Tibial artery (tissue), 4 donors: Measurements from ENCODE around the gene CD4.
A peak's percentile ranks its signal among the peaks of the same experiment; 100 is the strongest.

Experiments
- DNase-seq, 2 donors: peaks; one replicate each; pipeline ENCODE4 v3.0.0-alpha.2; 2019
- H3K27ac ChIP-seq, 2 donors: fragments of 200-600 bp; sonication (generic) in 1 of 2; 1 replicate in 1 of 2; 2 replicates in 1 of 2; pipeline ENCODE4 v1.5.1; 2018 to 2019; ENCODE audit warnings: mild to moderate bottlenecking in 1 of 2
- H3K27me3 ChIP-seq, 2 donors: fragments of 200-600 bp; sonication (generic) in 1 of 2; one replicate each; pipeline versions ENCODE4 v1.5.1 to v1.6.0; 2016 to 2019
- H3K36me3 ChIP-seq, 3 donors: fragments of 200-600 bp; sonication (generic) in 2 of 3; one replicate each; pipeline ENCODE4 v1.5.1; 2016 to 2019; ENCODE audit warnings: mild to moderate bottlenecking in 2 of 3
- H3K4me1 ChIP-seq, 4 donors: fragments of 200-600 bp; sonication (generic) in 2 of 4; 1 replicate in 3 of 4; 2 replicates in 1 of 4; pipeline ENCODE4 v1.5.1; 2016 to 2019
- H3K4me3 ChIP-seq, 2 donors: fragments of 200-600 bp; sonication (generic) in 1 of 2; 1 replicate in 1 of 2; 2 replicates in 1 of 2; pipeline ENCODE4 v1.5.1; 2018 to 2019; ENCODE audit warnings: mild to moderate bottlenecking in 2 of 2
- H3K9me3 ChIP-seq, 3 donors: fragments of 200-600 bp; sonication (generic) in 1 of 3; one replicate each; pipeline ENCODE4 v1.5.1; 2016 to 2019
- intact Hi-C: fragments of 100-400 bp; cut with DNase I; formaldehyde crosslinking; loops from one replicate; pipeline ENCODE4 v1.15.0; 2023; ENCODE audit warnings: low total_unique reads
- TF ChIP-seq, protein P1 (sequence below), 2 experiments: fragments of 200-600 bp in 1 of 2; fragments of 450-650 bp in 1 of 2; IDR thresholded peaks; one replicate each; pipeline ENCODE4 v1.5.1; 2017 to 2019; ENCODE audit warnings: antibody characterized with exemption in 2 of 2, mild to moderate bottlenecking in 1 of 2, moderate library complexity in 1 of 2

Gene CD4

DNA sequence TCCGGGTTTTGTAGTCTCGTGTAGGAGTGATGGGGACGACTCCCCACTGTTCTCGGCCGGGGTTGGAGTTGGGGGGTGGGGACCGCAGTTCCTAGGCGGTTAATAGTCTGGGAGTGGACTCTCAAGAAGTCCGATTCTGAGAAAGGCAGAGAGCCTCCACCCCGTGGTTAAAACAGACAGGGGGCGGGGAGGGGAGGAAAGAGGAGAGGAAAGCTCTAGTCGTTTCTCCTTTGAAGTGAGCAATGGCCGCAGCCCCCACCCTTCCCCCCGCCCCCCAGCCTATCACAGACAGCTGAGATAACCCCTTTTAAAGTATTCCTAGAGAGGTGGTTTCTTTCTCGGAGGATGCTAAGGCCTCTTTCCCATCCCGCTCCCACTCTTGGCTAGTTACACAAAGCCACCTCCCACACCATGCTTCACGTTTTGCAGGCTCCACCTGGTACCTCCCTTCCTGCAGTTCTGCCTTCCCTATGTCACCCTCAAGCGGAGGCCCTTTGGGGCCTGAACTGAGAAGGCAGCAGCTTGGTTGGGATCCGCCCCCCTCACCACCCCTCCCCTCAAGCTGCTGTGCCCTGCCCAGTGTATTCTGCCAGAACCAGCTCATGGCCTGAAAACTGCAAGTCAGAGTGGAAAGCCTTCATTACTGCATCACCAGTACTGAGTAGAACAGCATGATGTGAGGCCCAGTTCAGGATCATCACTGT, 63.5 kb downstream of the CD4 start:
- peaks cover 23 to 37% (median 25%) of the 10 kb centered on the region in 3 donors for H3K36me3 ChIP-seq

DNA sequence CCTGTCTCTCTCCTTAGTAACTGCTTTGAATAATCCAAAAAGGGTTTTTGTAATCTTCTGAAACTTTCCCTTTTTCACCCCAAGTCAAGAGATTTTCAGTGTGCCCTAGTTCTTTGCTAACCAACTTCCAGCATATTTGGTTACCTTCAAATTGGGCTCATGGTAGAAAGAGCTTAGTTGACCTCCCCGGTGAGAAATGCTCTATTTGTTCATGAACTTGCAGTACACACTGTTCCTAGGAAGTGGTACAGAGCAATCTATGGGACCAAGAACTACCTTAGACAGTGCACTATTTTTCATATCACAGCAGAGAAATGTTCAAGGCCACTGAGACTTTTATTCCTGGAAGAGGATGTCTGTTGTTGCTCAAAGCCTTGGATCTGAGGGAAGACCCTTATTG, 64.3 kb downstream of the CD4 start:
- H3K36me3 ChIP-seq: peaks cover 31 to 41% (median 34%) of the 10 kb centered on the region in 3 donors
- H3K4me3 ChIP-seq: peak overlapping the region in 1 of 2 donors; percentile 69
- H3K27ac ChIP-seq: peak overlapping the region; percentile 95 to 99
- TF ChIP-seq, protein P1, sequence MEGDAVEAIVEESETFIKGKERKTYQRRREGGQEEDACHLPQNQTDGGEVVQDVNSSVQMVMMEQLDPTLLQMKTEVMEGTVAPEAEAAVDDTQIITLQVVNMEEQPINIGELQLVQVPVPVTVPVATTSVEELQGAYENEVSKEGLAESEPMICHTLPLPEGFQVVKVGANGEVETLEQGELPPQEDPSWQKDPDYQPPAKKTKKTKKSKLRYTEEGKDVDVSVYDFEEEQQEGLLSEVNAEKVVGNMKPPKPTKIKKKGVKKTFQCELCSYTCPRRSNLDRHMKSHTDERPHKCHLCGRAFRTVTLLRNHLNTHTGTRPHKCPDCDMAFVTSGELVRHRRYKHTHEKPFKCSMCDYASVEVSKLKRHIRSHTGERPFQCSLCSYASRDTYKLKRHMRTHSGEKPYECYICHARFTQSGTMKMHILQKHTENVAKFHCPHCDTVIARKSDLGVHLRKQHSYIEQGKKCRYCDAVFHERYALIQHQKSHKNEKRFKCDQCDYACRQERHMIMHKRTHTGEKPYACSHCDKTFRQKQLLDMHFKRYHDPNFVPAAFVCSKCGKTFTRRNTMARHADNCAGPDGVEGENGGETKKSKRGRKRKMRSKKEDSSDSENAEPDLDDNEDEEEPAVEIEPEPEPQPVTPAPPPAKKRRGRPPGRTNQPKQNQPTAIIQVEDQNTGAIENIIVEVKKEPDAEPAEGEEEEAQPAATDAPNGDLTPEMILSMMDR (IDR thresholded peaks at IDR 0.05): no peak
- intact Hi-C loops: loop anchor here (5.0 kb wide), 1 partner anchor 241 kb away; no protein-coding TSS in a partner anchor
- no peak for DNase-seq
- no peaks in the 10 kb centered on the region for H3K9me3 ChIP-seq
- H3K27me3 ChIP-seq: no peaks in the 10 kb centered on the region
- peaks cover 0 to 31% (median 22%) of the 10 kb centered on the region in 4 donors for H3K4me1 ChIP-seq

More for the DNA sequence above, 63.5 kb downstream of the CD4 start:
- DNase-seq: peak; percentile 67 to 89
- no peaks in the 10 kb centered on the region for H3K9me3 ChIP-seq
- TF ChIP-seq, protein P1 (IDR thresholded peaks at IDR 0.05): no peak
- intact Hi-C loops: loop anchor here (5.0 kb wide), 1 partner anchor 241 kb away; no protein-coding TSS in a partner anchor
- H3K4me3 ChIP-seq: peak overlapping the region; percentile 66 to 69
- H3K27me3 ChIP-seq: no peaks in the 10 kb centered on the region
- peaks cover 0 to 31% (median 22%) of the 10 kb centered on the region in 4 donors for H3K4me1 ChIP-seq
- peak overlapping the region; percentile 95 to 99 for H3K27ac ChIP-seq

DNA sequence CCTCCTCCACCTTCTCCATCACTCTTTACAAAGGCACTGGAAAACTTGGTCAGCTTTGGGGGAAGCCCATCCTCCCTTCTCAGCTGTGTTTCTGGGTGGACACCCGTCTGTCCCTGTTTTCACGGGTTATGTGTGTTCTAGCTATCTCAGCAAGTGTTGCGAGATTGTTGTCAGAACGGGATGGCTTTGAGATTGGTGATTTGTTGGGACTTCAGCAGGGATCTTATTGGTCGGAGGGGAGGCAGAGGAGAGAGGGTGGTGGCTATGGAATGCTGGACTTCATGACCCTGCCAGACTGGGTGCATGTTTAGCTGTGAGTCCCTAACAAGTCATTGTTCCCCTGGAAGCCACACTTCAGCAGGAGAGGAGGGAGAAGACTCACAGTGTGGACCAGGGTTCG, 64.7 kb downstream of the CD4 start:
- Histone ChIP-seq H3K36me3 (peaks cover 35 to 41% (median 38%) of the 10 kb centered on the region in 3 donors), H3K4me3 (no peak overlapping the region), H3K9me3 (no peaks in the 10 kb centered on the region), H3K27ac (peak overlapping the region; percentile 95 to 99), H3K27me3 (no peaks in the 10 kb centered on the region), H3K4me1 (peaks cover 0 to 31% (median 22%) of the 10 kb centered on the region in 4 donors)
- TF ChIP-seq, protein P1 (IDR thresholded peaks at IDR 0.05): no peak
- DNase-seq: no peak
- intact Hi-C loops: loop anchor here (5.0 kb wide), 1 partner anchor 242 kb away; no protein-coding TSS in a partner anchor

DNA sequence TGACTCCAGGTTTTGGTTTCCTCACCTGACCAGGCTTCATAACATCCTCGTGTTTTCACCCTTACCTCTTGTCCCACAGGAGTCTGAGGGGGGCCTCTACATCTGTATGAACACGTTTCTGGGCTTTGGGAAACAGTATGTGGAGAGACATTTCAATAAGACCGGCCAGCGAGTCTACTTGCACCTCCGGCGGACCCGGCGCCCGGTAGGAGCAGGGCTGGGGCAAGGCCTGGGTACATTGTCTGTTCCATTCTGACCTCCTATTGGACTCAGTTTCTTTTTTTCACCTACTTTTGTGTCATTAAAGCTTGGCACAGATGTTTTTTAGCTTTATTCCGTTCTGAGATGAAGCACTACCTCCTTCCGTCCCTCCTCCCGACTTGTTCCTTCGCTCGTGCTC, 66.0 kb downstream of the CD4 start:
- intact Hi-C loops: no loop called here
- Histone ChIP-seq H3K27me3 (no peaks in the 10 kb centered on the region), H3K4me3 (no peak overlapping the region), H3K36me3 (peaks cover 48 to 51% (median 51%) of the 10 kb centered on the region in 3 donors), H3K4me1 (peaks cover 0 to 31% (median 22%) of the 10 kb centered on the region in 4 donors), H3K27ac (peak overlapping the region in 1 of 2 donors; percentile 99), H3K9me3 (no peaks in the 10 kb centered on the region)
- TF ChIP-seq, protein P1 (IDR thresholded peaks at IDR 0.05): no peak
- no peak for DNase-seq

DNA sequence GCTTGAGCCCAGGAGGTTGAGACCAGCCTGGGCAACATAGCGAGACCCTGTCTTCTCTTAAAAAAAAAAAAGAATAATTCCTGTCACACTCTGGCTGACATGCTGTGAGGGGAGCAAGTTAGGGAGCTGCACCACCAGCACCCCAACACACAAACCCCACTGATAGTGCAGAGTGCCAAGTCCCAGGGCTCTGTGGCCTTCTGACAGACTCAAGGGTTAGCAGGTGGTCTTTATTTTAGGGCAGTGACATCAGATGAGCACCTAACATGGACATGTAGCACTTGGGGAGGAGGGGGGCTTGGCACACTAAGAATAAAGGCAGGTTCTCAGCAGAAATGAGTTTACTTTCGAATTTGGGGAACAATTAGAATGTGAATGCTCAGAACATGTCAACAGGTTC, 69.5 kb downstream of the CD4 start:
- Histone ChIP-seq H3K36me3 (peaks cover 80 to 85% (median 80%) of the 10 kb centered on the region in 3 donors), H3K9me3 (no peaks in the 10 kb centered on the region), H3K4me1 (peaks cover 0 to 11% (median 7%) of the 10 kb centered on the region in 4 donors), H3K27me3 (no peaks in the 10 kb centered on the region), H3K27ac (no peak overlapping the region), H3K4me3 (no peak overlapping the region)
- TF ChIP-seq, protein P1 (IDR thresholded peaks at IDR 0.05): no peak
- DNase-seq: no peak
- intact Hi-C loops: no loop called here
